PC-9 (cell line): Measurements from ENCODE around the gene WDR5.

ENCODE experiments used
- EZH2 ChIP-seq: fragments of 200-600 bp; sonication (generic); IDR thresholded peaks from 2 replicates; pipeline ENCODE4 v1.8.0; 2017; ENCODE audit warnings: antibody characterized with exemption, low read depth
- TF ChIP-seq, protein P1 (sequence below): fragments of 200-600 bp; sonication (generic); conservative IDR thresholded peaks from 2 replicates; pipeline ENCODE4 v1.6.1; 2017; ENCODE audit warnings: mixed run types, antibody characterized with exemption, mild to moderate bottlenecking, moderate library complexity

DNA sequence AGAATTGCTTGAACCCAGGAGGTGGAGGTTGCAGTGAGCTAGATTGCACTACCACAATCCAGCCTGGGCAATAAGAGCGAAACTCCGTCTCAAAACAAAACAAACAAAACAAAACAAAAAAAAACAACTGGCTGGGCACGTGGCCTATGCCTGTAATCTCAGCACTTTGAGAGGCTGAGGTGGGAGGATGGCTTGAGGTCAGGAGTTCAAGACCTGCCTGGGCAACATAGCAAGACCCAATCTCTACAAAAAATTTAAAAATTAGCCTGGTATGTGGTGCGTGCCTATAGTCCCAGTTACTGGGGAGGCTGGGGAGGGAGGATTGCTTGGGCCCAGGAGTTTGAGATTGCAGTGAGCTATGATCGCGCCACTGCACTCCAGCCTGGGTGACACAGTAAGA is 23.3 kb upstream of the WDR5 start:
- TF ChIP-seq, protein P1, sequence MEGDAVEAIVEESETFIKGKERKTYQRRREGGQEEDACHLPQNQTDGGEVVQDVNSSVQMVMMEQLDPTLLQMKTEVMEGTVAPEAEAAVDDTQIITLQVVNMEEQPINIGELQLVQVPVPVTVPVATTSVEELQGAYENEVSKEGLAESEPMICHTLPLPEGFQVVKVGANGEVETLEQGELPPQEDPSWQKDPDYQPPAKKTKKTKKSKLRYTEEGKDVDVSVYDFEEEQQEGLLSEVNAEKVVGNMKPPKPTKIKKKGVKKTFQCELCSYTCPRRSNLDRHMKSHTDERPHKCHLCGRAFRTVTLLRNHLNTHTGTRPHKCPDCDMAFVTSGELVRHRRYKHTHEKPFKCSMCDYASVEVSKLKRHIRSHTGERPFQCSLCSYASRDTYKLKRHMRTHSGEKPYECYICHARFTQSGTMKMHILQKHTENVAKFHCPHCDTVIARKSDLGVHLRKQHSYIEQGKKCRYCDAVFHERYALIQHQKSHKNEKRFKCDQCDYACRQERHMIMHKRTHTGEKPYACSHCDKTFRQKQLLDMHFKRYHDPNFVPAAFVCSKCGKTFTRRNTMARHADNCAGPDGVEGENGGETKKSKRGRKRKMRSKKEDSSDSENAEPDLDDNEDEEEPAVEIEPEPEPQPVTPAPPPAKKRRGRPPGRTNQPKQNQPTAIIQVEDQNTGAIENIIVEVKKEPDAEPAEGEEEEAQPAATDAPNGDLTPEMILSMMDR = no peak
- TF ChIP-seq EZH2 = no peak
